Measurements from ENCODE around the gene HOXA10. TPM values are rescaled to one million over a fixed set of nuclear protein-coding genes. Genes with fewer than 3 reads are reported as not detected.

Gene HOXA10
- total RNA-seq, 1 donor from 2014 or later, result not detected

- TF ChIP-seq, protein P1, sequence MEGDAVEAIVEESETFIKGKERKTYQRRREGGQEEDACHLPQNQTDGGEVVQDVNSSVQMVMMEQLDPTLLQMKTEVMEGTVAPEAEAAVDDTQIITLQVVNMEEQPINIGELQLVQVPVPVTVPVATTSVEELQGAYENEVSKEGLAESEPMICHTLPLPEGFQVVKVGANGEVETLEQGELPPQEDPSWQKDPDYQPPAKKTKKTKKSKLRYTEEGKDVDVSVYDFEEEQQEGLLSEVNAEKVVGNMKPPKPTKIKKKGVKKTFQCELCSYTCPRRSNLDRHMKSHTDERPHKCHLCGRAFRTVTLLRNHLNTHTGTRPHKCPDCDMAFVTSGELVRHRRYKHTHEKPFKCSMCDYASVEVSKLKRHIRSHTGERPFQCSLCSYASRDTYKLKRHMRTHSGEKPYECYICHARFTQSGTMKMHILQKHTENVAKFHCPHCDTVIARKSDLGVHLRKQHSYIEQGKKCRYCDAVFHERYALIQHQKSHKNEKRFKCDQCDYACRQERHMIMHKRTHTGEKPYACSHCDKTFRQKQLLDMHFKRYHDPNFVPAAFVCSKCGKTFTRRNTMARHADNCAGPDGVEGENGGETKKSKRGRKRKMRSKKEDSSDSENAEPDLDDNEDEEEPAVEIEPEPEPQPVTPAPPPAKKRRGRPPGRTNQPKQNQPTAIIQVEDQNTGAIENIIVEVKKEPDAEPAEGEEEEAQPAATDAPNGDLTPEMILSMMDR (IDR thresholded peaks at IDR 0.05; ENCODE audit: borderline replicate concordance), result no peak
- Histone ChIP-seq H3K4me1 (peaks cover 10% of the 10 kb centered on the region), H3K27ac (replicated peaks) (peak within 1 kb of the TSS; percentile 77), H3K36me3 (no peaks in the 10 kb centered on the region), H3K9me3 (replicated peaks) (no peaks in the 10 kb centered on the region), H3K27me3 (ENCODE audit: low read depth) (peaks cover 100% of the 10 kb centered on the region), H3K4me3 (peak within 1 kb of the TSS; percentile 67)
- DNase-seq, result peak; percentile 76
- intact Hi-C loops (cut with micrococcal nuclease), result no loop called here
Measured at GRCh38 chr7:27130540-27131389, 43.4 kb downstream of the HOXA10 start, which contains the start of gene HOXA4. HOXA4 (minus strand) TSS chr7:27130757; CDS start chr7:27130733, 24 bp downstream.

DNA sequence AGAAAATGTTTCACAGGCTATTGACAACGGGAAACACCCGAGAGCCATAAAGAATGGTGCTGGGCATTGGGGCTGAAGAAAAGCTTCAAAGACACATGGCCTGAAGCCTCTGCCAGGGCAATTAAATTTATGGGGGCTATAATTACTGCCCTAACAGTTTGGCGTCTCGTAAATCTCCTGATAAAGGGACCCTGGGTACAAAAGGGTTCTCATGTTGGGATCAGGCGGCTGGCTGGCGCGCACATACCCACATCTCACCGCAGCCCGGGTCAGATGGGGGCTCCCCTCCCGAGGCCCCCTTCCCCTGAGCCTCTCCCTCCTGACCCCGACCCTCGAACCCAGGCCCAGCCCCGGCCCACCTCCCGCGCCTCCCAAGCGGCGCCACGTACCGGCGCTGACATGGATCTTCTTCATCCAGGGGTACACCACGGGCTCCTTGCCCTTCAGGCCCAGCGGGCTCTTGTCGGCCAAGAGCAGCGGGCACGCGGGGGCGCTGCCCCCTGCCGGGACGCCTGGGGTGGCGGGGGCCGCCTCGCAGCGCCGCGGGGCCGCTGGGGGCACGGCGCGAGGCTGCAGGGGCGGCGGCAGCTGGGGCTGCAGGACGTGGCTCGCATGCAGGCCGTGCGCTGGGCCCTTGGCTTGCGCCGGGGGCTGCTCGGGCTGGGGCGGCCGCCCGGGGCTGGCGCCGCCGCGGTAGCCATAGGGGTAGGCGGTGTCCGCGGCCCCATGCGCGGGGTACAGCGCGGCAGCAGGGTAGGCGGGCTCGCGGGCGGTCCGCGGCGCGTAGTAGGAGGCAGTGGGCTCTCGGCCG, 44.2 kb downstream of the HOXA10 start:
- Histone ChIP-seq H3K36me3 (no peaks in the 10 kb centered on the region), H3K9me3 (replicated peaks) (no peaks in the 10 kb centered on the region), H3K27me3 (ENCODE audit: low read depth) (peaks cover 100% of the 10 kb centered on the region), H3K27ac (replicated peaks) (peak overlapping the region; percentile 77), H3K4me1 (peaks cover 10% of the 10 kb centered on the region), H3K4me3 (peak overlapping the region; percentile 67)
- no peak for DNase-seq
- intact Hi-C loops (cut with micrococcal nuclease), result no loop called here
- TF ChIP-seq, protein P1 (IDR thresholded peaks at IDR 0.05; ENCODE audit: borderline replicate concordance), result peak; percentile 16

DNA sequence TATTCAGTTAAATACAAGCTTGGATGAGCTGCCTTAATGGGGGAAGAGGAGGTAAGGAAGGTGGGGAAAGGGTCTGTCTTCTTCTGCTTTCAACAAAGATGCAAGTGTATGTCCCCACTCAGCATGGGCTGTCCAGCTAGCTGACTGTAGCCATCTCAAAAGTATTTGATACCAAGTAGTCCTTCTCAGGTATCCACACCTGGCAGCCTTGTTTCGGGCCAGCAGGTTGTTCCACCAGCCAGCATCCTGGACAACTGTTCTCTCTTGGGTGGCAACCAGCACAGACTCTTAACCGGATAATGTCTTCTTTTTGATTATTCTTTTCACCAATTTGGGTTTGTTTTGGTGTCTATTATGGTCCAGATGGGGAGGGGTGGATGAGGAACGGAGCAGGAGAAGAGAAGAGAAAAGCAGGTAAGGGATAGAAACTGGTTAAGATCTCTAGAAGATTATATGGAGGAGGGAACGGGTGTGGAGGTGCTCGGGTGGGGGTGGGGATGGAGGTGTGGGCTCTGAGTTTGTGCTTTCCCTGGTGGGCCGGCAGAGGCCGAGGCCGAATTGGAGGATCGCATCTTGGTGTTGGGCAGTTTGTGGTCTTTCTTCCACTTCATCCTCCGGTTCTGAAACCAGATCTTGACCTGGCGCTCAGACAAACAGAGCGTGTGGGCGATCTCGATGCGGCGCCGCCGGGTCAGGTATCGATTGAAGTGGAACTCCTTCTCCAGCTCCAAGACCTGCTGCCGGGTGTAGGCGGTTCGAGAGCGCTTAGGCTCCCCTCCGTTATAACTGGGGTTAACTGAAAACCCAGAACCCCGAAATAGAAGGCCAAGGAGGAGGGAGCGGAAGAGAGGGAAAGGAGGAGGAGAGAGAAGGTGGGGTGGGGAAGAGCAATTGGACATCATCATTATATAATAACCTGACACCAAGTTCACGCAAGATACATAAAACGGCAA, 45.1 kb downstream of the HOXA10 start:
- Histone ChIP-seq H3K4me1 (peaks cover 10% of the 10 kb centered on the region), H3K9me3 (replicated peaks) (no peaks in the 10 kb centered on the region), H3K27ac (replicated peaks) (no peak overlapping the region), H3K4me3 (peak overlapping the region; percentile 67), H3K27me3 (ENCODE audit: low read depth) (peaks cover 100% of the 10 kb centered on the region), H3K36me3 (no peaks in the 10 kb centered on the region)
- TF ChIP-seq, protein P1 (IDR thresholded peaks at IDR 0.05; ENCODE audit: borderline replicate concordance), result no peak
- DNase-seq, result no peak
- intact Hi-C loops (cut with micrococcal nuclease), result no loop called here

DNA sequence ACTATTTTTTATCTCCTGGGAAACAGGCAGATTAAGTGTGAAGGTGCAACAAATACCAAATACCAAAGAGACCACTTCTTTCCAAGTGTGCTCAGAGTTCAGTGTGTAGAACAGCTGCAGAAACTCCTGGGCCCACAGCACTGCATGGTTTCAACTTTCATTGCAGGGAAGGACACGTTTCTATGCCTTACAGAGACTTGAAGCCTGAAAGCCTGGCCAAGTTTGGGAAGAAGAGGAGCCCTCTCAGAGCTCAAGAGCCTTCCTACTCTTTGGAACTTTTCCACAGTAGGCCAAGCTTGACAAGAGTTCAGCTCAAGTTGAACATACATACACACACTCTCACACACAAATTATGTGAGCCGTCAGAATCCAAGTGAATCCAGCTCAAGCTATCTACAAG, 46.1 kb downstream of the HOXA10 start:
- Histone ChIP-seq H3K4me3 (no peak overlapping the region), H3K27ac (replicated peaks) (no peak overlapping the region), H3K4me1 (peaks cover 10% of the 10 kb centered on the region), H3K36me3 (no peaks in the 10 kb centered on the region), H3K27me3 (ENCODE audit: low read depth) (peaks cover 100% of the 10 kb centered on the region), H3K9me3 (replicated peaks) (no peaks in the 10 kb centered on the region)
- intact Hi-C loops (cut with micrococcal nuclease), result no loop called here
- DNase-seq, result no peak
- TF ChIP-seq, protein P1 (IDR thresholded peaks at IDR 0.05; ENCODE audit: borderline replicate concordance), result no peak
